GM21576 (cell line): ENCODE results near the gene RIMBP2.

Source experiments
- ATAC-seq: cut with Tn5 transposase; IDR thresholded peaks from one replicate; pipeline ENCODE4 v1.9.1; 2021; ENCODE audit warnings: mild to moderate bottlenecking, moderate library complexity; ENCODE audit not compliant: unreplicated experiment

RIMBP2 gene

GRCh38 chr12:130474599-130475269, 241.4 kb downstream of the RIMBP2 start:
- ATAC-seq: no peak

- ATAC-seq: no peak
These were observed 242.8 kb downstream of the RIMBP2 start for GRCh38 chr12:130473266-130473665.

- ATAC-seq: no peak
These were observed 245.1 kb downstream of the RIMBP2 start for GRCh38 chr12:130470969-130471368.

- no peak for ATAC-seq
These were observed 246.5 kb downstream of the RIMBP2 start for GRCh38 chr12:130469552-130469951.

GRCh38 chr12:130468700-130469245, 247.3 kb downstream of the RIMBP2 start:
- ATAC-seq: no peak

GRCh38 chr12:130468186-130468585, 247.9 kb downstream of the RIMBP2 start:
- no peak for ATAC-seq

GRCh38 chr12:130465626-130466025, 250.5 kb downstream of the RIMBP2 start:
- ATAC-seq: no peak

- ATAC-seq: no peak
These were observed 251.1 kb downstream of the RIMBP2 start for GRCh38 chr12:130465046-130465445.

- ATAC-seq: no peak
These were observed 252.1 kb downstream of the RIMBP2 start for GRCh38 chr12:130463818-130464670.

GRCh38 chr12:130463275-130463658, 252.8 kb downstream of the RIMBP2 start:
- no peak for ATAC-seq

GRCh38 chr12:130462558-130463274, 253.4 kb downstream of the RIMBP2 start:
- ATAC-seq: no peak

GRCh38 chr12:130461839-130462557, 254.1 kb downstream of the RIMBP2 start:
- ATAC-seq: no peak

GRCh38 chr12:130461447-130461815, 254.7 kb downstream of the RIMBP2 start:
- no peak for ATAC-seq

- no peak for ATAC-seq
These were observed 255.3 kb downstream of the RIMBP2 start for GRCh38 chr12:130460611-130461446.

- ATAC-seq: no peak
These were observed 256.2 kb downstream of the RIMBP2 start for GRCh38 chr12:130459916-130460315.

- ATAC-seq: no peak
These were observed 257.8 kb downstream of the RIMBP2 start for GRCh38 chr12:130458341-130458740.

GRCh38 chr12:130457215-130457614, 258.9 kb downstream of the RIMBP2 start:
- ATAC-seq: no peak

GRCh38 chr12:130456375-130457199, 259.5 kb downstream of the RIMBP2 start:
- no peak for ATAC-seq

- no peak for ATAC-seq
These were observed 260.9 kb downstream of the RIMBP2 start for GRCh38 chr12:130455161-130455560.
